NCI-H1092 (cell line): ENCODE results near the gene ADAMTS17.

ENCODE experiments used
- DNase-seq: peaks from one replicate; lab custom pipeline; 2025; lab: John Stamatoyannopoulos, UW

Gene ADAMTS17

GRCh38 chr15:100277087-100277855 is 64.5 kb downstream of the ADAMTS17 start:
- DNase-seq = no peak

DNA sequence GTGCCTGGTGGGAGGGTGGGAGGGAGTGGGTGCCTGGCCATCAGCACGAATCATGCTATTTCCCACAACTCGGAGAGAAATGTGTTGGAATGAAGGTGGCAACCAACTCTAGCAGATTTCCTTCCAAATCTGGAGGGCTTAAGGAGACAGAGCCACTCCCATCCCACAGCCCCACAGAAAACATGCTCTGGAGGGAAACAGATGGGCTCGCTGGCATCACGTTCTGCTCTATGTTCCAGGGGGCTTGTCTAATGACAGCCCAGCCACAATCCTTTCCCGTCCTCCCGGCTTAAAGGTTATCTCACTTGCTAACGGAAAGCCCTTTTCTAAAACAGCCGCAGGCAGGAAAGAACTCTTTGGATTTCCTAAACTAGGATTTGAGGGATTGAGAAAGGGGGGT is 65.3 kb downstream of the ADAMTS17 start:
- DNase-seq = no peak

DNA sequence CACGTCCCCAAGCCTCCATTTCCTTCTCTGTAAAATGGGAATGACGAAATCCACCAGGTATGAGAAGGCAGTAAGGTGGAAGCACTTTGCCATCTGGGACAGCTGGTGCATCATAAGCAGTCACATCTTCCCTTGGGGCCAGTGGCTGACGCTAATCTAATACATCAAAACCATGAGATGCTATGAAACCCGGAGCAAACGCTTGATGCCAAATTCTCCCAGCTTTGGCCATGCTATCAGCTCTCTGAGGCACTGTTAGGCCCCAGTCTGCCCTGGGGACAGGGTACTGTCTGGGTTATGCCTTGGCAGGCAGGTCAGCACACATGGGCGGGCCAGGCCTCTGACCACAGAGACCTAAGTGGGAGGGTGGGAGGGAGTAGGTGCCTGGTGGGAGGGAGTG is 66.1 kb downstream of the ADAMTS17 start:
- no peak for DNase-seq

- DNase-seq = no peak
Measured at GRCh38 chr15:100269831-100270230, 71.9 kb downstream of the ADAMTS17 start.

GRCh38 chr15:100266166-100266565 is 75.6 kb downstream of the ADAMTS17 start:
- DNase-seq = no peak

DNA sequence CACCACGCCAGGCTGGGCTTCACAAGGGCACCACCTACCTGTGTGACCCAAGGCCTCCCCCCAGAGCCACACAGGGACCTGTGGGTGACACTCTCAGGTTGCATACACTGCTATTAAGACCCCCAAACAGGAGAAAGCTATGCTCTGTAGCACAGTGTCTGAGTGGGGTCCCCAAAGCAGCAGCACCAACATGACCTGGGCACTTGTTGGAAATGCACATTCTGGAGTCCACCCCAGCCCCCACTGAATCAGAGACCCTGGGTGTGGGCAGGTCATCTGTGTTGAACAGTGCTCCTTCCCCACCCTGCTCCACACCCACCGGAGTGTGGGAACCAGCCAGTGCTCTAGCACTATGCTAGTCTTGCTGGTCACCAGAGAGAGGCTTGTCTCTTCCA is 76.1 kb downstream of the ADAMTS17 start:
- DNase-seq = no peak

GRCh38 chr15:100264994-100265640 is 76.7 kb downstream of the ADAMTS17 start:
- no peak for DNase-seq

GRCh38 chr15:100263721-100264455 is 77.9 kb downstream of the ADAMTS17 start:
- DNase-seq = no peak

DNA sequence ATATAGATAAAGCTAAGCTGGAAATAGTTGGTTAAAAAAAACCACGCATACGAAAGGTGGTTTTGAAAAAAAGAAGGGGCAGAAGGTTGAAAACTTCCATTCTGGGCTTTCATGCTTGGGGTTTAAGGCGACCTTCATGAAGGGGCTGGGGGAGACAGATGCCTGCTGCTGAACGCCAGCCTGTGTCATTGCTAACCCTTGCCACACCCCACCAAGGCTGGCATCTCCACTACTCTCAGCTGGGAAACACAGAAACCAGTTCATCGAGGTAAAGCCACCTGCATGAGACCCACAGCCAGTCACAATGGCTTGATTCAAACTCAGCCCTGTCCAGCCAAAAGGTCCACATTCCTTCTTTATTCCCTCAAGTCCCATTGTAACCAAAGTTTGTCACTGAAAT is 78.7 kb downstream of the ADAMTS17 start:
- DNase-seq = no peak

- DNase-seq = no peak
Measured at GRCh38 chr15:100261302-100262240, 80.2 kb downstream of the ADAMTS17 start.

DNA sequence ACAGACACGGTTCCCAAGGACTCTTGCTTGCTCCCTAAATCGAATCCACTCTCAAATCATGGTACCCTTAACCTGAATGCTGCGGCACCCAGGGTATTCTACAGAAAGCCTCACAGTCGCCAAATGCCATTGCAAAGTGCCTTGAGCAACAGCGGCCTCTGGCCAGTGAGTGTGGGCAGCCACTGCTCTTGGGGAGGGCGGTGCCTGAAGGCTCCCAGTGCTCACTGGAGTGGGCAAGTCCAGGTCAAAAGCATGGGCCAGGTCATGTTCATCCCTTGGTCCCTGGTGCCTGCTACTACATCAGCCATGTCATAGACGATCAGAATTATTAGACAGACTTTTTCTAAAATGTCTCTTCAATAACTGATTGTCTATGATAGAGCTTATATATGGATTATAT is 82.5 kb downstream of the ADAMTS17 start:
- no peak for DNase-seq

DNA sequence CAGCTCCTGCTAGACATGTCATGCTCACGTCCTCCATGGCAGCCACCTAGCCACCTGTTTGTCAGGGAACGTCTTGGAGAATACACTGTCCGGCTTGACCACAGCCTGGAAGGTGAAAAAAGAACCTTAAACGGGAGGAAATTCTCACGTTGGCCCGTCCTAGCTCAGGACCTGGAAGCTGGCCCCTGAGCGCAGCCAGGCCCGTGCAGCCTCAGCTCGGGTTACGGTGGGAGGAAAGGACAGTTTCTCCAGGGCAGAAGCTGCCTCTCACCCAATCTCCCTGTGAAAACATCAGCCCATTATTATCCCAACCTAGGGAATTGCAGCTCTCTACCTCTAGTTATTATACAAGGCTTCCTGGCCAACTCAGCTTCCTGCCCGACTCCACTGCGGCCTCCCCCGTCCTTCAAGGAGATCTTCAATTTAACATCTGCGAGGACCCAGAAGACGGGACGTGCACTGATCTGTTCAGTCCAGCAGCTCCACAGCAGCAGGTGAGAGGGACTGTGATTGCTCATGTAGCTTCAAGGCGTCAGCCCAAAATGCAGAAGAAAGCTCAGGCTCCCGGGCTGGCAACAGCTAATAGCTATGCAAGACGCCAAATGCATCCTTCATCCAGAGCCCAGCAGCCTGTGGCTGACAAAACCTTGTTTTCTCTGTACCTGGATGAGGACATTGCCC is 84.7 kb downstream of the ADAMTS17 start:
- no peak for DNase-seq

GRCh38 chr15:100256101-100256969 is 85.4 kb downstream of the ADAMTS17 start:
- DNase-seq = no peak

GRCh38 chr15:100255644-100256043 is 86.1 kb downstream of the ADAMTS17 start:
- DNase-seq = no peak

DNA sequence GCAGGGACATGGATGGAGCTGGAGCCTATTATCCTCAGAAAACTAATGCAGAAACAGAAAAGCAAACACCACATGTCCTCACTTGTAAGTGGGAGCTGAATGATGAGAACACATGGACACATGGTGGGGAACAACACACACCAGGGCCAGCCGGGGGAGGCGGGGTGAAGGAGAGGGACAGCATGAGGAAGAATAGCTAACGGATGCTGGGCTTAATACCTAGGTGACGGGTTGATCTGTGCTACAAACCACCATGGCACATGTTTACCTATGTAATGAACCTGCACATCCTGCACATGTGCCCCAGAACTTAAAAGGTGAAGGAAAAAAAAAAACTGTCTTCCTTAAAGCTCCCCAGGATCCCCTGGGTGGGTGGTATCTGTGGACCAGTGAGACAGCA is 87.1 kb downstream of the ADAMTS17 start:
- no peak for DNase-seq

- DNase-seq = no peak
Measured at GRCh38 chr15:100254285-100254684, 87.5 kb downstream of the ADAMTS17 start.

GRCh38 chr15:100253640-100254039 is 88.1 kb downstream of the ADAMTS17 start:
- DNase-seq = no peak

- no peak for DNase-seq
Measured at GRCh38 chr15:100252779-100253417, 88.9 kb downstream of the ADAMTS17 start.

DNA sequence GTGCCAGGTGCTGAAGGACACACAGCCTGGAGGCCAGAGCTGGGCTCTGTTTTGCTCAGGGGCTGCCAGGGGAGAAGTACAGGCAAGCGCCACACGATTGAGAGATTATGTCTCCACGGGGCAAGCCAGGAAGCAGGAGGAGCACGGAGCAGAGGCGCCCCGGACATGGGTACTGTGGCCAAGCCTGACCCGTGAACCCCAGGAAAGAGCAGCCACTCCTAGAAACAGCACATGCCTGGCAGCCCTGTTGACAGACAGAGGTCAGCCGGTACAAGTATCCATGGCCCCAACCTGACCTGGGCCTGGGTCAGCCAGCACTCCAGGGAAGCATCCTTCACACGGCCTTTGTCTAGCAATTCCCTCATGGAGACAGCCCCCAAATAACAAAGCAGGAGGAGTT is 89.4 kb downstream of the ADAMTS17 start:
- DNase-seq = no peak
